SU-DHL-6 (cell line): Measurements from ENCODE around the gene RASSF4.

Source experiments
- H2AFZ ChIP-seq: fragments of 200-600 bp; sonication (generic); 2 replicates; pipeline ENCODE4 v1.6.1; 2014; ENCODE audit warnings: low read depth, mild to moderate bottlenecking, moderate library complexity, mixed read lengths, antibody characterized with exemption, low read length; ENCODE audit not compliant: severe bottlenecking
- H3F3A ChIP-seq: fragments of 200-600 bp; shearing (Covaris generic); 2 replicates; pipeline ENCODE4 v1.6.0; 2016; ENCODE audit warnings: antibody characterized with exemption, mild to moderate bottlenecking; ENCODE audit not compliant: insufficient read depth
- H3K27ac ChIP-seq: fragments of 200-600 bp; sonication (generic); 2 replicates; pipeline ENCODE4 v1.5.1; 2016; ENCODE audit warnings: low read depth, mild to moderate bottlenecking, low read length, moderate library complexity, mixed read lengths
- H3K27me3 ChIP-seq: fragments of 200-600 bp; sonication (generic), shearing (Covaris generic); 2 replicates; pipeline ENCODE4 v1.6.0; 2014; ENCODE audit warnings: mild to moderate bottlenecking, low read length
- H3K36me3 ChIP-seq: fragments of 200-600 bp; sonication (generic); 2 replicates; pipeline ENCODE4 v1.6.1; 2014; ENCODE audit warnings: mild to moderate bottlenecking, low read length, mixed read lengths
- H3K4me2 ChIP-seq: fragments of 300-600, 200-600 bp; shearing (Covaris generic), sonication (generic); 2 replicates; pipeline ENCODE4 v1.6.0; 2014; ENCODE audit warnings: low read length, low read depth, mild to moderate bottlenecking; ENCODE audit not compliant: poor library complexity, severe bottlenecking
- H3K4me3 ChIP-seq: fragments of 200-600 bp; sonication (generic); 2 replicates; pipeline ENCODE4 v1.5.1; 2014; ENCODE audit warnings: antibody characterized with exemption, low read length, mild to moderate bottlenecking, mixed read lengths; ENCODE audit not compliant: insufficient read depth, poor library complexity, severe bottlenecking
- H3K79me2 ChIP-seq: fragments of 200-600 bp; sonication (generic); 2 replicates; pipeline ENCODE4 v1.6.1; 2014; ENCODE audit warnings: mild to moderate bottlenecking, low read length, moderate library complexity; ENCODE audit not compliant: insufficient read depth
- H3K9ac ChIP-seq: fragments of 200-600 bp; sonication (generic); 2 replicates; pipeline ENCODE4 v1.7.0; 2014; ENCODE audit warnings: mild to moderate bottlenecking, low read length
- H3K9me2 ChIP-seq: fragments of 200-600 bp; sonication (generic); replicated peaks from 2 replicates; pipeline ENCODE4 v1.6.1; 2014; ENCODE audit warnings: low read length; ENCODE audit not compliant: insufficient read depth
- H3K9me3 ChIP-seq: fragments of 200-600 bp; sonication (generic); 2 replicates; pipeline ENCODE4 v1.6.1; 2014; ENCODE audit warnings: low read length, mixed read lengths; ENCODE audit not compliant: insufficient read depth
- H4K20me1 ChIP-seq: fragments of 200-600 bp; sonication (generic); 2 replicates; pipeline ENCODE4 v1.6.1; 2014; ENCODE audit warnings: low read depth, mild to moderate bottlenecking, antibody characterized with exemption, low read length, moderate library complexity, mixed read lengths
- EZH2phosphoT487 ChIP-seq: fragments of 200-600 bp; sonication (generic), shearing (Covaris generic); conservative IDR thresholded peaks from 2 replicates; pipeline ENCODE4 v1.6.1; 2018; ENCODE audit warnings: mild to moderate bottlenecking, antibody characterized with exemption, low read length, moderate library complexity, mixed read lengths
- TF ChIP-seq, protein P1 (sequence below): fragments of 200-600 bp; sonication (generic); IDR thresholded peaks from one replicate; pipeline ENCODE4 v1.5.1; 2017; ENCODE audit warnings: antibody characterized with exemption, mild to moderate bottlenecking, low read length, moderate library complexity; ENCODE audit not compliant: insufficient read depth, poor library complexity, severe bottlenecking

RASSF4 gene

DNA sequence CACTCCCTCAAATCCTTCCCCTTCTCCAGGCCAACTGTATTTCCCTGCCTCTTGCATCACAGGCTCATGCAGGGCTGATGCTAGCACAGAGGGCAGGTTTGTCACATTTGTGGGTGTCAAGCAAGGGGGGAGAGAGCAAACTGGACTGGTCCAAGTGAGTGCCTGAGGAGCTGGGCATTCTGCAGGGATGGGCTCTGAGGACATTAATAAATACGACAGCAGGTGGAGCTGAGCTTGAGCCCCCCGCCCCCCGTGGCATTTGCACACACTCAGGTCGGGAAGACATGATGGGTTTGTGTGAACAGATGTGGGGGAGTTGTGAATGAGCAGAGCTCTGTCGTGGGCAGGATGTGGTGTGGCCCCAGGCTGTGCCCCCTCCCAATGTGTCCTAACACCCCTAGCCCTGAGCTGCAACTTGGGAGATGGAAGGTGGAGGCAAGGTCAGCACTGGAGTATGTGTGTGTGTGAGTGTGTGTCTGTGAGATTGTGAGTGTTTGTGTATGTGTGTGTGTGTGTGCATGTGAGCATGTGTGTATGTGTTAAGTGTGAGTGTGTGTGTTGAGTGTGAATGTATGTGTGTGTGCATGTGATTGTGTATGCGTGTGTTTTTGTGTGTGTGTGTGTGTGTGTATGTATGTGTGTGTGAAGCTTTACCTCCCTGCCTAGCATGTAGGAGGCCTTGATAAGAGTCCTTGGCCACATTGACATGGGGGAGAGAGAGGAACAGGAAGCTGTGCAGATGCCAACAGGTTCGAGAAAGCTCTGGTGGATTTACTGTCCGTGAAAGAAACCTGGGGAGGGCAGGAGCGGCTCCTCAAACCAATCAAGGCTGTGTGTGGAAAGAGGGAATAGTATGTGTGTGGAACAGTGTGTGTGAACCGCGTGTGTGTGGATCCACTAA lies 9.1 kb downstream of the RASSF4 start:
- no peak overlapping the region for H3K27ac ChIP-seq
- no peaks in the 10 kb centered on the region for H3F3A ChIP-seq
- no peaks in the 10 kb centered on the region for H4K20me1 ChIP-seq
- H3K4me2 ChIP-seq: no peak overlapping the region
- no peaks in the 10 kb centered on the region for H3K36me3 ChIP-seq
- H2AFZ ChIP-seq: no peak overlapping the region
- no peak overlapping the region for H3K4me3 ChIP-seq
- no peaks in the 10 kb centered on the region for H3K9me2 ChIP-seq
- no peaks in the 10 kb centered on the region for H3K9me3 ChIP-seq
- H3K27me3 ChIP-seq: no peaks in the 10 kb centered on the region
- H3K79me2 ChIP-seq: no peaks in the 10 kb centered on the region
- H3K9ac ChIP-seq: no peak overlapping the region
- TF ChIP-seq EZH2phosphoT487: no peak
- TF ChIP-seq, protein P1, sequence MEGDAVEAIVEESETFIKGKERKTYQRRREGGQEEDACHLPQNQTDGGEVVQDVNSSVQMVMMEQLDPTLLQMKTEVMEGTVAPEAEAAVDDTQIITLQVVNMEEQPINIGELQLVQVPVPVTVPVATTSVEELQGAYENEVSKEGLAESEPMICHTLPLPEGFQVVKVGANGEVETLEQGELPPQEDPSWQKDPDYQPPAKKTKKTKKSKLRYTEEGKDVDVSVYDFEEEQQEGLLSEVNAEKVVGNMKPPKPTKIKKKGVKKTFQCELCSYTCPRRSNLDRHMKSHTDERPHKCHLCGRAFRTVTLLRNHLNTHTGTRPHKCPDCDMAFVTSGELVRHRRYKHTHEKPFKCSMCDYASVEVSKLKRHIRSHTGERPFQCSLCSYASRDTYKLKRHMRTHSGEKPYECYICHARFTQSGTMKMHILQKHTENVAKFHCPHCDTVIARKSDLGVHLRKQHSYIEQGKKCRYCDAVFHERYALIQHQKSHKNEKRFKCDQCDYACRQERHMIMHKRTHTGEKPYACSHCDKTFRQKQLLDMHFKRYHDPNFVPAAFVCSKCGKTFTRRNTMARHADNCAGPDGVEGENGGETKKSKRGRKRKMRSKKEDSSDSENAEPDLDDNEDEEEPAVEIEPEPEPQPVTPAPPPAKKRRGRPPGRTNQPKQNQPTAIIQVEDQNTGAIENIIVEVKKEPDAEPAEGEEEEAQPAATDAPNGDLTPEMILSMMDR: no peak

DNA sequence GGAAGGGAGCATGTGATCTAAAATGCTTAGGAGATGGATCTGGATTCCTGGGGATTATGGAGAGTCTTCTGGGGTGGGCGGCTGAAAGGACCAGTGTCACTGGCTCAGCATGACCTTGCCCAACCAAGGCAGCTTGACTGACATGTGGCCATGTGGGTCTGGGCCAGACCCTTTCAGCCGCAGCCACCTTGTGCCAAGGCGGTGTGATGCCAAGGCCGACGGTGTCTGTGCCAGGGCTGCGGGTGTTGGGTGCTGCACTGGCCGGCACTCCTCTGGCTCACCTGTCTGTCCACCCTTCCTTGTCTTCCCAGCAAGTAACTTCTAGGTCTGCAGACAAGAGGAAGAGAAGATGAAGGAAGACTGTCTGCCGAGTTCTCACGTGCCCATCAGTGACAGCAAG lies 10.3 kb downstream of the RASSF4 start:
- no peak overlapping the region for H2AFZ ChIP-seq
- no peaks in the 10 kb centered on the region for H3F3A ChIP-seq
- no peak overlapping the region for H3K9ac ChIP-seq
- TF ChIP-seq, protein P1: no peak
- TF ChIP-seq EZH2phosphoT487: no peak
- no peaks in the 10 kb centered on the region for H3K36me3 ChIP-seq
- H3K9me2 ChIP-seq: no peaks in the 10 kb centered on the region
- no peaks in the 10 kb centered on the region for H3K9me3 ChIP-seq
- no peak overlapping the region for H3K4me2 ChIP-seq
- no peaks in the 10 kb centered on the region for H3K79me2 ChIP-seq
- H3K27ac ChIP-seq: no peak overlapping the region
- no peaks in the 10 kb centered on the region for H4K20me1 ChIP-seq
- no peaks in the 10 kb centered on the region for H3K27me3 ChIP-seq
- no peak overlapping the region for H3K4me3 ChIP-seq

DNA sequence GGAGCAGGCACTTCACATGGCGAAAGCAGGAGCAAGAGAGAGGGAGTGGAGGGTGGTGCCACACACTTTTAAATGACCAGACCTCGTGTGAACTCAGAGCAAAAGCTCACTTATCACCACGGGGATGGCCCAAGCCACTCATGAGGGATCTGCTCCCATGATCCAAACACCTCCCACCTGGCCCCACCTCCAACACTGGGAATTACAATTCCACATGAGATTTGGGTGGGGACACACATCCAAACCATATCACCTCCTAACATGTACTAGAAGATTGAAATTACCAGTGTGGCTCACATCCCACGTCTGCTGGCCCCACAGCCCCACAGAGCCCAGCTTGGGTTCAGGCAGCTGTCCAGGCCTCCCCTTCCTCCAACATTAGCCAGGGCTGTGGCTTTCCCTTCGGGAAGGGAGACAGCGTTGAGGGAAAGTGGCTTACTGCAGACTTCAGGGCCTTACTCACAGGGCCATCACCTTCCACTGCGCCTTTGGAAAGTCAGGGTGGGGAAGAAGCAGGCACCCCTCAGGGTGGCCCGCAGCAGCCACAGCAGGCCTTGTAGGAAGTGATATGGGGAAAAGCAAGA lies 11.3 kb downstream of the RASSF4 start:
- Histone ChIP-seq H3K27me3 (no peaks in the 10 kb centered on the region), H3K9me3 (no peaks in the 10 kb centered on the region), H3F3A (no peaks in the 10 kb centered on the region), H3K79me2 (no peaks in the 10 kb centered on the region), H3K9ac (no peak overlapping the region), H2AFZ (no peak overlapping the region), H4K20me1 (no peaks in the 10 kb centered on the region), H3K36me3 (no peaks in the 10 kb centered on the region), H3K9me2 (no peaks in the 10 kb centered on the region), H3K27ac (no peak overlapping the region), H3K4me3 (no peak overlapping the region), H3K4me2 (no peak overlapping the region)
- TF ChIP-seq, protein P1: no peak
- TF ChIP-seq EZH2phosphoT487: no peak
